Stimulated activated CD8-positive, alpha-beta memory T cell treated with anti-CD3 and anti-CD28 coated beads, Interleukin-7, amount 100 ng/mL, for 4 hours (primary cell): Measurements from ENCODE around the gene CEP57.
"Not testable (repeated sequence)": the region's sequence is repeated elsewhere in the genome, so short reads cannot be mapped to it uniquely, and the experiment has no call there.

Experiments used
- DNase-seq, 2 donors: peaks; one replicate each; pipeline ENCODE4 v3.0.0-alpha.2; 2020; ENCODE audit warnings: low read depth in 2 of 2

CEP57 gene

GRCh38 chr11:95796501-95796900, 6.2 kb downstream of the CEP57 start:
- no peak for DNase-seq

- no peak for DNase-seq
These were observed 9.2 kb downstream of the CEP57 start for GRCh38 chr11:95799546-95799945.

DNA sequence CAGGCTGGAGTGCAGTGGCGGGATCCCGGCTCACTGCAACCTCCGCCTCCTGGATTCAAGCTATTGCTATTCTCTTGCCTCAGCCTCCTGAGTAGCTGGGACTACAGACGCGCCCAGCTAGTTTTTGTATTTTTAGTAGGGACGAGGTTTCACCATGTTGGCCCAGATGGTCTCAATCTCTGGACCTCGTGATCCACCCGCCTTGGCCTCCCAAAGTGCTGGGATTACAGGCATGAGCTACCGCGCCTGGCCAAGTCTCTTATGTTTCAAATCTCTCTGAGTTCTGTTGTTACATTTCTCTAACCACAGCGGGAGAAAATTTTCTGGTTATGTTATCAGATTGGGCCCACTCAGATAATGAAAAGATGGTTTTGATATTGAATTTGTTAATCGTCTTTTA, 10.1 kb downstream of the CEP57 start:
- no peak for DNase-seq

DNA sequence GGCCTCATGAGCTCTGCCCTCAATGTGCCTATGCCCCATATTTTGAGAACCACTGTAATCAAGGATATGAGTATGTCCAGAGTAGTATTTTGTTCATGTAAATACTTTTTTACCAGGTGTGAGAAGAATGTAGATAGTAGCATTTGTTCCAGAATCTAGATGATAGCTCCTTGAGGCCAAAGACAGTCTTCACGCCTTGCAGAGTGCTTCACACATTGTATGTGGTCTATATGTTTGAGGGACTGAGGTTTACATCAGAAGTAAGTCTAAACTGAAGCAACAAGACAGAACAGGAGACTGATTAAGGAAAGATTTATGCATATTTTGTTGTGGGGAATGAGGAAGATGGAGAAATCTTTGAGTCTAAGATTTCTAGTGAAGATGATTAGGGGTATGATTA, 12.5 kb downstream of the CEP57 start:
- no peak for DNase-seq

GRCh38 chr11:95803973-95804372, 13.7 kb downstream of the CEP57 start:
- DNase-seq, result no peak

GRCh38 chr11:95805869-95806268, 15.6 kb downstream of the CEP57 start:
- DNase-seq, result no peak

DNA sequence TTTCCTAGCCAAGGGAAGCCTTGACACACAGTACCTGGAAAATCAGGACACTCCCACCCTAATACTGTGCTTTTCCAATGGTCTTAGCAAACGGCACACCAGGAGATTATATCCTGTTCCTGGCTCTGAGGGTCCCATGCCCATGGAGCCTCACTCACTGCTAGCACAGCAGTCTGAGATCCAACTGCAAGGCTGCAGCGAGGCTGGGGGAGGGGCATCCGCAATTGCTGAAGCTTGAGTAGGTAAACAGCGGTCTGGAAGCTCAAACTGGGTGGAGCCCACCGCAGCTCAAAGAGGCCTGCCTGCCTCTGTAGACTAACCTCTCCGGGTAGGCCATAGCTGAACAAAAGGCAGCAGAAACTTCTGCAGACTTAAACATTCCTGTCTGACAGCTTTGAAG, 16.2 kb downstream of the CEP57 start:
- not testable (repeated sequence) for DNase-seq

DNA sequence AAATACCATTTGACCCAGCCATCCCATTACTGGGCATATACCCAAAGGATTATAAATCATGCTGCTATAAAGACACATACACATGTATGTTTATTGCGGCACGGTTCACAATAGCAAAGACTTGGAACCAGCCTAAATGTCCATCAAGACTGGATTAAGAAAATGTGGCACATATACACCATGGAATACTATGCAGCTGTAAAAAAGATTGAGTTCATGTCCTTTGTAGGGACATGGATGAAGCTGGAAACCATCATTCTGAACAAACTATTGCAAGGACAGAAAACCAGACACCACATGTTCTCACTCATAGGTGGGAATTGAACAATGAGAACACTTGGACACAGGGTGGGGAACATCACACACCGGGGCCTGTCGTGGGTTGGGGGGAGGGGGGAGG, 20.8 kb downstream of the CEP57 start:
- not testable (repeated sequence) for DNase-seq

- no peak for DNase-seq
These were observed 25.7 kb downstream of the CEP57 start for GRCh38 chr11:95816037-95816436.

DNA sequence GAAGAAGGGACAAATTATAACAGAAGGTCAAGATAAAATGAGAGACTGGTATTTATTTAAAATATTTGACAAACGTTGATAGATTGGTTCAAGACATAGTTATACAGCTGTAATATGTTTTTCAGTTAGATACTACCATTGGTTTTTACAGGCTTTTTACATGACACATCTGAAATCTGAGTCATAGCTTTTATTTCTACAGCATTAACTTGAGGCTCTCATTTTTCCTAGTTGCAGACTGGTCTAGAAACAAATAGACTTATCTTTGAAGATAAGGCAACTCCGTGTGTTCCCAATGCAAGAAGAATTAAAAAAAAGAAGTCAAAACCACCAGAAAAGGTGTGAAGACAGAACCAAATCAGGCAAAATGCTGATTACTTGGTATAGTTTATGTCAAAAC, 31.3 kb downstream of the CEP57 start:
- DNase-seq, result no peak

DNA sequence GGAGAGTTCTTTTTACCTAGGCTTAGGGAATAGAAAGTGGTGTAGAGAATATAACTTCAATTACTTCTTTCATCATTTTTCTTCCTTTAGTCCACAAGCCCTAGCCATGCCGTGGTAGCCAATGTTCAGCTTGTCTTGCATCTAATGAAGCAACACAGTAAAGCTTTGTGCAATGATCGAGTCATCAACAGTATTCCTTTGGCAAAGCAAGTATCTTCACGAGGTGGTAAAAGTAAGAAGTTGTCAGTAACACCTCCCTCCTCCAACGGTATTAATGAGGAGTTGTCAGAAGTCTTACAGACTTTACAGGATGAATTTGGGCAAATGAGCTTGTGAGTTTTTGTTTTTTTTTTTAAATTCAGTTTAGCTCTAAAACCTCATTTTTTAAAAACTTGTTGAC, 37.4 kb downstream of the CEP57 start:
- DNase-seq, result no peak

GRCh38 chr11:95829580-95830259, 39.4 kb downstream of the CEP57 start:
- DNase-seq, result no peak

DNA sequence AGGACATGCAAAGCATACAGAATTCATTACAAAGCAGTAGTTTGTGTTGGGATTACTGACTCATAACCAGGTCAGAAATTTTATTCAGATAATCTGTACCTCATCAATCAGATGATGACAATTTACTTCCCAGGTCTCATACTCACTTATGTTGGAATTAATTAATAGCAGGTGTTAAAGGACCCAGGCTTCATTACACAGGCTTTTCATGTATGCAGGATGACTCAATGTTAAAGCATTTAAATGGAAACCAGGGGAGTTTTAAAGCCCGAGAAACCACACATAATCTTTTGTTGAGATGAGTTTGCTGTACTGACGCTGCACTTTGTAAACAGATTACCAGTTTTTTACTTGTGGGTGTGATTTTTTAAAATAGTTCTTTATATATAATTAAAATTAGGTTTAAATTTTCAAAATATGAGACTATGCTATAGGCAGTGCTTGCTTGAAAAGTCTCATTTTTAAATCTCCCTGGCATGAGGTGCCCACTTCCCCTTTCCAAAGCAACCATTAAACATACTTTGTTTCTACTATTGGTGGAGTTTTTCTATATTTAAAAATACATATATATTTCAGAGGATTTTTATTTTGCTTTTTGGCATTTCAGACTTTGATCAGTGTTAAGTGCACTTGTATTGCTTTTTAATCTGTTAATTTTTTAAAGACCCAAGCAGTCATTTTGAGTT, 41.0 kb downstream of the CEP57 start:
- no peak for DNase-seq

DNA sequence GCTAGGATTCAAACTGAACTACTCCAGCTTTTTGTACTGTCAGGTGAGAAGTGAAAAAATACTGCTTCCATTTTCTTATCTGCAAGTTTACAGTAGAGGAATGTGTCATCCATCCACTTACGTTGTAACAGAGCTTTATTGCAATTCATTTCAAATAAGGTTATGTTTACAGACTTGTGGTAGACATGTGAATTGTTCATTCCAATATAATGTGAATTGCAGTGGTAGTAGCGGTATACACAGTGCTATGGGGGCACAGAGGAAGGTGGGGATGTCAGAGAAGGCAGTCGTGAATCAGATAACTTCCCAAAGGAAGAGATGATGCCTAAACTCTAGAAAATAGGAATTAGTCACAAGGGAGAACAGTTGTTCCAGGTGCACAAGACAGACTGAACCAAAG, 42.5 kb downstream of the CEP57 start:
- no peak for DNase-seq

DNA sequence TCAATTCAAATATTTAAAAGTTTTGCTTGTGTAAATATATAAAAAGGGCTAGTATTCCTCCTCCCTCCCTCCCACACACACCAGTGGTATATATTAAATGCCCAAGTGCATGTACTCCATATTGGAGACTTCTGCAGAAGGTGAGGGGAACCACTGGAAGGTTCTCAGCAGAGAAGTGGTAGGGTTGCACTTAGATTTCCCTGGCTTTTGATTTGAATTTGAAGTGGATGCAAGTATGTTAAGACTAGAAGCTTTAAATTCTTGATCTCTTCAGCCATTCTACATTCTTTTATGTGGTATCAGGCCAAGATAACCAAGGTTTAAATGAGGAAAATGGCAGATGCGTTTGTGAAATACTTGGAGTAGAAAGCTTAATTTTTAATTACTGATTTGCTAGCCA, 43.1 kb downstream of the CEP57 start:
- DNase-seq, result no peak

DNA sequence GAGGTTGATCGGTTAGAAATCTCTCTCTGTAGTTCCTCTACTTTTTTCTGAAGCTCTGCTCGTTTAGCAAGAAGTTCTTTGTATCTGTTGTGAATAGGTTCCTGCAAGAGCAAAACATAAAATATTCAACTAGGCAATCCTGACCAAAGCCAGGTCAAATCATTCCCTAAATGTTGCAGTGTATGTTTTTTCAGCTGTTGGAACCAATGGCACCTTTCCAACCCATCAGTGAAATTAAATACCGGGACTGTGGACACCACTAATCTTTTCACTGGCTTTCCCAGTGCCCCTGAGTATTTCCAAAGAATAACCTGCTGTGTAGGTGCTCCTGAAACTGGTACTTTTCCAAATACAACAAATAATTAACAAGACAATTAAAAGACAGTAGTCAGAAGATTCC, 45.1 kb downstream of the CEP57 start:
- no peak for DNase-seq

DNA sequence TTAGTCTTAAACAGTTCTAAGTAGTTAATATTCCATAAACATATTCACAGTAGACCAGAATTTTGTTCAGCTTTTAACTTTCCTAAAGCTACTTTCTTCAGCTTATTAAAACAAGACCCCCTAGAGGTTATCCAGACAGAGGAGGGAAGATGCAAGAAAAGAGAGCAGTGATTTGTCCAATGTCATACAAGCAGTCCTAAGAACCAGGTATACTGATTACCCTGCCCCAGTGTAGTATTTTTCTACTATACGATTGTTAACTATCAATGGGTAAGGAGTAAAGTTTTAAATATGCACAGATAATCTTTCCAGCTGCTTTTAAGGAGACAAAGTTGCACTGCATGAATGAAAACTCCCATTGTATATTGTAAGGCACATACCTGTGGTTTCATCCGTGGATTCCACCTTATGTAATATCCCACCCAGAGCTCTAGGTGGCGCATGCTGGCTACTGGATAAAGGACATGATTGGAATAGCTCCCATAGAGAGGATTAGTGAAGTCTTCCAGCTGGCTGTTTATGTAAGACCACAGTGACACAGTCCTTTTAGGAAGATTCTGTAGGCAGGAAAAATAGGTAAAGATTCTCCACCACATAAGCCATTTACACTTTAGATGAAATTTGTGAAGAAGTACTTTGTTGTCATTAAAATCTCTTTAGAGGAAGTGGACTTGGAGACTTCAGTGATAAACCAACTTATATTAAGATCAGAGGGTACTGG, 45.6 kb downstream of the CEP57 start:
- DNase-seq, result peak; percentile 18 to 41

DNA sequence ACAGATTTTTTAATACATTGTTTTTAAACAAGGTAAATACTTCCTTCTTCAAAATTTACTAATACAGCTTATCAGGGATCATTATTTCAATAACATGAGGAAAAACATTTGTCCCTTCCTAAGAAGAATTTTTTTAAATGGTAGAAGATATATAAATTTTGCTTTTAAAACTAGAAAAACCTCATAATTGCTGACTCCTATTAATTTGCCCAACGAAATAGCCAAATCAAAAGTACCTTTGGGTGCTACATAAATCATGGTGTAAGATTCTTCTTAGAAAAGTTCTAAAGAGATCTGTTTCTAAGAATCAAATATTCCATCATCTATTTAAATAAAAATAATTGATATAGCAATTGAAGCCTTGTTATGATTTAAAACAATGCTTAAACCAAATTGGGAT, 54.9 kb downstream of the CEP57 start:
- DNase-seq, result no peak

DNA sequence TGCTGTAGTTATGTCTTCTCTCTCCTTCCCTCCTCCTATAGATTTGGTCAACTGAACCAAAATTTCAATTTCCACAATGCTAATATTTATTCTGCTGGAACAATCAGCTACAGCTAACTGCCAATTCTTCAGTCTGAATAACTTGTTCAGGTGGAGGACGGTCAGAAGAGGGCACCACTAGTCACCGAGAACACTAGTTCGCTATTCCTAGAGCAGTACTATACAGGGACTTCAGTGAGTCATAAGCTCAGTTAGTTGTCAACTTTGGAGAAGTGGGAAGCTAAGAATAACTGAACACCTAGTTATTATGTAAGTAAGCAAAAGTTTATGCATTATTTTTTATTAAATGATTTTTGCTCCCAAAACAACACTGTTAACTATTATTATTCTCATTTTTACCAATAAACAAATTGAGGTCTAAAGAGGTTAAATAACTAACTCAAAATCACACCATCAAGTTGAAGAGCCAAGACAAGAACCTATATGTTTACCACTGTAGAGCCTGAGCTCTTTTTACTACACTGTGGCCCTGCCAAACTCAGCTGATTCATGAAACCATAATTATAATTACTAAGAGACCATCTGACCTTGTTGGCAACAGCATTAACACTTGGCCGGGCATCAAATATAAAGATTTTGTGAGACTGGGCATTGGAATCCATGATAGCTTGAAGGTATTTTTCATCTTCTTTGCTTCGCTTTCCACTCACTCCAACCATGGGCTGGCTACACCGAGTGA, 59.0 kb downstream of the CEP57 start:
- peak; percentile 2 to 3 for DNase-seq

DNA sequence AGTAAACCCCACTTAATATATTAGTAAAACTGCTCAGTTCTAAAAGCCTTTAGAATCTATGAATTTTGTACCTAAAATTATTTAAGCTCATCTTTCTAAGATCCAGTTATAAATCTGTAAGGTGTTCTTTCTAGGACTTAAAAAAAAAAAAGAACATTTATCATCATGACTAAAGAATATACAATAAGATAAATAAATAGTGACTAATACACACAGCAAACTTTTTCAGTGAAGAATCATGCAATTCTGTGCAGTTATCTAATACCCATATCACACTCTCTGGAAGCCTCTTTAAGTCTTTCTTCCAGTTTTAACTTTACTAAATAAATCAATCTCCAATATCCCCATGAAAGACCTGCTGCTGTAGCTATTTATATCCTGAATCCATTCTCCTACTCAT, 59.8 kb downstream of the CEP57 start:
- no peak for DNase-seq

DNA sequence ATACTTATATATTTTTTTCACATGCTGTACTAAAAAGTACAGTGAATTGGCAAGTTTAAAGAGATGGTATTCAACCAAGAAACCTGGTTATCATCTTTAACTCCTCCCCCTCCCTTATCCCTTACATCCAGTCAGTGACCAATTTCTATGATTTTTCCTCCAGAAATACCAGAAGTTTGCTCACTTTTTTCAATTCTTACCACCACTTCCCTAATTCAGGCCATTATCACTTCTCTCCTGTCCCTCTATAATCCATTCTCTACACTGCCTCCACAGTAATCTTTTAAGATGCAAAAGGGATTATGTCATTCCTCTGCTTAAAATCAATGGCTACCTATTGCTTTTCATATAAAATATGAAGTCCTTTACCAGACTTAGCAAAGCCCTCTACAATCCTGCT, 62.8 kb downstream of the CEP57 start:
- no peak for DNase-seq

- no peak for DNase-seq
These were observed 63.6 kb downstream of the CEP57 start for GRCh38 chr11:95853862-95854261.
